HEK293 (cell line): Measurements from ENCODE around the gene VANGL1.

Experiments
- CTCF ChIA-PET: fragments of 350-600 bp; formaldehyde crosslinking; extraction: SDS; loops from one replicate; lab custom pipeline; 2021; ENCODE audit warnings: antibody characterized with exemption; lab: Yijun Ruan, JAX
- POLR2A ChIA-PET: fragments of 300-600 bp; formaldehyde crosslinking; extraction: SDS; loops from one replicate; lab custom pipeline; 2020; ENCODE audit warnings: antibody characterized with exemption, inconsistent platforms; lab: Yijun Ruan, JAX
- H3K27ac ChIP-seq: fragments of 200-500 bp; sonication (Bioruptor generic); 2 replicates; pipeline ENCODE4 v1.5.1; 2014; ENCODE audit warnings: low read depth, low read length, control low read depth, inconsistent platforms; ENCODE audit errors: extremely low read depth
- H3K36me3 ChIP-seq, 2 experiments: fragments of 200-500 bp in 1 of 2; sonication (Bioruptor generic) in 1 of 2; 1 replicate in 1 of 2; 2 replicates in 1 of 2; pipeline ENCODE4 v1.5.1; 2014 to 2017; ENCODE audit warnings: inconsistent platforms in 2 of 2, low read length in 2 of 2; ENCODE audit not compliant: control insufficient read depth in 2 of 2, insufficient read depth in 1 of 2
- H3K4me1 ChIP-seq: fragments of 200-500 bp; sonication (Bioruptor generic); 2 replicates; pipeline ENCODE4 v1.5.1; 2014; ENCODE audit warnings: mild to moderate bottlenecking, low read length, inconsistent platforms; ENCODE audit not compliant: control insufficient read depth, insufficient read depth
- H3K4me3 ChIP-seq: 2 replicates; pipeline ENCODE4 v1.5.1; 2011; ENCODE audit warnings: low read depth, mild to moderate bottlenecking, control low read depth, low read length, moderate library complexity
- H3K9me3 ChIP-seq: fragments of 200-500 bp; sonication (Bioruptor generic); 2 replicates; pipeline ENCODE4 v1.5.1; 2014; ENCODE audit warnings: low read depth, low read length, inconsistent platforms; ENCODE audit not compliant: control insufficient read depth, insufficient read depth
- ATF2 ChIP-seq: fragments of 450-650 bp; formaldehyde crosslinking; IDR thresholded peaks from 2 replicates; pipeline ENCODE4 v1.5.1; 2016; ENCODE audit warnings: missing biosample characterization, missing genetic modification characterization, low read depth
- KLF1 ChIP-seq: fragments of 450-650 bp; formaldehyde crosslinking; IDR thresholded peaks from 2 replicates; pipeline ENCODE4 v1.5.1; 2016; ENCODE audit warnings: missing biosample characterization, missing genetic modification characterization
- OSR2 ChIP-seq: fragments of 450-650 bp; formaldehyde crosslinking; IDR thresholded peaks from 2 replicates; pipeline ENCODE4 v1.5.1; 2016; ENCODE audit warnings: missing biosample characterization, missing genetic modification characterization
- PRDM1 ChIP-seq: fragments of 450-650 bp; formaldehyde crosslinking; IDR thresholded peaks from 2 replicates; pipeline ENCODE4; 2016; ENCODE audit warnings: missing biosample characterization, missing genetic modification characterization
- PRDM6 ChIP-seq: fragments of 450-650 bp; formaldehyde crosslinking; IDR thresholded peaks from 2 replicates; pipeline ENCODE4 v1.5.1; 2017; ENCODE audit warnings: missing biosample characterization, missing genetic modification characterization
- ZBTB8A ChIP-seq: fragments of 450-650 bp; formaldehyde crosslinking; IDR thresholded peaks from 2 replicates; pipeline ENCODE4 v1.5.1; 2016; ENCODE audit warnings: missing biosample characterization, missing genetic modification characterization
- ZFP37 ChIP-seq: fragments of 450-650 bp; formaldehyde crosslinking; IDR thresholded peaks from 2 replicates; pipeline ENCODE4 v1.5.1; 2016; ENCODE audit warnings: missing biosample characterization, missing genetic modification characterization
- ZNF121 ChIP-seq: fragments of 450-650 bp; formaldehyde crosslinking; IDR thresholded peaks from 2 replicates; pipeline ENCODE4 v1.5.1; 2016; ENCODE audit warnings: missing biosample characterization, missing genetic modification characterization
- ZNF239 ChIP-seq: fragments of 450-650 bp; formaldehyde crosslinking; IDR thresholded peaks from 2 replicates; pipeline ENCODE4 v1.5.1; 2016; ENCODE audit warnings: missing biosample characterization, missing genetic modification characterization
- ZNF24 ChIP-seq: fragments of 450-650 bp; formaldehyde crosslinking; IDR thresholded peaks from 2 replicates; pipeline ENCODE4 v1.5.1; 2016; ENCODE audit warnings: missing biosample characterization, missing genetic modification characterization
- ZNF335 ChIP-seq: fragments of 450-650 bp; formaldehyde crosslinking; conservative IDR thresholded peaks from 2 replicates; pipeline ENCODE4 v1.5.1; 2016; ENCODE audit warnings: missing biosample characterization, missing genetic modification characterization
- ZNF354C ChIP-seq: fragments of 450-650 bp; formaldehyde crosslinking; IDR thresholded peaks from 2 replicates; pipeline ENCODE4 v1.5.1; 2016; ENCODE audit warnings: missing biosample characterization, missing genetic modification characterization, low read depth, borderline replicate concordance
- ZNF473 ChIP-seq: fragments of 450-650 bp; formaldehyde crosslinking; IDR thresholded peaks from 2 replicates; pipeline ENCODE4 v1.5.1; 2017; ENCODE audit warnings: missing biosample characterization, missing genetic modification characterization
- ZNF514 ChIP-seq: fragments of 450-650 bp; formaldehyde crosslinking; IDR thresholded peaks from 2 replicates; pipeline ENCODE4 v1.5.1; 2016; ENCODE audit warnings: missing biosample characterization, missing genetic modification characterization
- ZNF530 ChIP-seq: fragments of 450-650 bp; formaldehyde crosslinking; IDR thresholded peaks from 2 replicates; pipeline ENCODE4 v1.5.1; 2016; ENCODE audit warnings: low read depth, missing biosample characterization, missing genetic modification characterization
- ZNF544 ChIP-seq: fragments of 450-650 bp; formaldehyde crosslinking; IDR thresholded peaks from 2 replicates; pipeline ENCODE4 v1.5.0; 2017; ENCODE audit warnings: missing biosample characterization, missing genetic modification characterization
- ZNF549 ChIP-seq: fragments of 450-650 bp; IDR thresholded peaks from 2 replicates; pipeline ENCODE4 v1.5.1; 2018; ENCODE audit warnings: missing biosample characterization, missing genetic modification characterization, mild to moderate bottlenecking, inconsistent platforms, moderate library complexity
- ZNF560 ChIP-seq: fragments of 450-650 bp; formaldehyde crosslinking; IDR thresholded peaks from 2 replicates; pipeline ENCODE4 v1.5.1; 2017; ENCODE audit warnings: missing biosample characterization, missing genetic modification characterization, borderline replicate concordance
- ZNF571 ChIP-seq: fragments of 450-650 bp; formaldehyde crosslinking; IDR thresholded peaks from 2 replicates; pipeline ENCODE4 v1.5.0; 2017; ENCODE audit warnings: missing biosample characterization, missing genetic modification characterization
- ZNF585B ChIP-seq: fragments of 450-650 bp; formaldehyde crosslinking; IDR thresholded peaks from 2 replicates; pipeline ENCODE4 v1.5.1; 2016; ENCODE audit warnings: missing biosample characterization, missing genetic modification characterization
- ZNF664 ChIP-seq: fragments of 450-650 bp; formaldehyde crosslinking; IDR thresholded peaks from 2 replicates; pipeline ENCODE4 v1.5.1; 2016; ENCODE audit warnings: missing biosample characterization, missing genetic modification characterization
- ZNF747 ChIP-seq: fragments of 450-650 bp; formaldehyde crosslinking; IDR thresholded peaks from 2 replicates; pipeline ENCODE4 v1.5.1; 2016; ENCODE audit warnings: missing biosample characterization, missing genetic modification characterization
- ZNF791 ChIP-seq: fragments of 450-650 bp; formaldehyde crosslinking; IDR thresholded peaks from 2 replicates; pipeline ENCODE4 v1.5.1; 2016; ENCODE audit warnings: missing biosample characterization, missing genetic modification characterization
- ZSCAN5A ChIP-seq: fragments of 450-650 bp; formaldehyde crosslinking; IDR thresholded peaks from 2 replicates; pipeline ENCODE4 v1.5.1; 2016; ENCODE audit warnings: missing biosample characterization, missing genetic modification characterization
- ZXDB ChIP-seq: fragments of 450-650 bp; formaldehyde crosslinking; IDR thresholded peaks from 2 replicates; pipeline ENCODE4 v1.5.1; 2016; ENCODE audit warnings: missing biosample characterization, missing genetic modification characterization
- TF ChIP-seq, protein P1 (sequence below): fragments of 450-650 bp; formaldehyde crosslinking; optimal IDR thresholded peaks from 2 replicates; pipeline ENCODE3; 2016; ENCODE audit warnings: missing biosample characterization, mild to moderate bottlenecking, missing genetic modification characterization

VANGL1 gene

DNA sequence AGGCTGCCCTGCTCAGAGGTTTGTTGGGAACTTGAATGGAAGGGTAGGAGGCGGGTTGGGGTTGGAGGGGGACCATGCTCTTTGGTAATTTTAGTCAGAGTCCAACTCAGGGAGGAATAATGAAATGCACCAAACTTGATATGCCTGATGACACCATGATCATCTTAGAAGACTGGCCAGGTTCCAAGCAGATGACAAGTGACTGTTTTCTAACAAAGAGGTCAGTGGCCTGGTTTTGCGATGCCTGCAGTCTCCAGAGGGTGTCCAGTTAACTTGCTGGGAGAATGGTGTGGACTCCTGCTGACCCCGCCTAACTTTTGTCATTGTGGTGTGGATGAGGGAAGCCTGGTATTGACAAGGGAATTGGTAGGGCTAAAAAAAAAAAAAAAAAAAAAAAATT lies 12.4 kb downstream of the VANGL1 start:
- no peak overlapping the region for H3K27ac ChIP-seq
- H3K4me3 ChIP-seq, result no peak overlapping the region
- ChIA-PET CTCF (interaction anchor here (0.7 kb wide), 1 partner anchor 54 kb away, joined by 3 read pairs; no protein-coding TSS in a partner anchor), POLR2A (interaction anchor here (0.7 kb wide), 1 partner anchor 130 kb away, joined by 4 read pairs; no protein-coding TSS in a partner anchor)
- peaks cover 21% of the 10 kb centered on the region for H3K4me1 ChIP-seq
- H3K36me3 ChIP-seq, result peaks cover 0 to 43% of the 10 kb centered on the region in 2 experiments; a peak in 1 of 3 replicates
- H3K9me3 ChIP-seq, result no peaks in the 10 kb centered on the region
- TF ChIP-seq ZNF747 (no peak), ZNF530 (tag by site-specific recombination) (no peak), ZNF560 (tag by site-specific recombination) (no peak)

- no peak overlapping the region for H3K27ac ChIP-seq
- H3K4me1 ChIP-seq, result peaks cover 14% of the 10 kb centered on the region
- H3K36me3 ChIP-seq, result peaks cover 6 to 49% of the 10 kb centered on the region in 2 experiments; a peak in 1 of 3 replicates
- no peaks in the 10 kb centered on the region for H3K9me3 ChIP-seq
- TF ChIP-seq ATF2 (tag by site-specific recombination) (no peak), PRDM6 (tag by site-specific recombination) (no peak), ZNF544 (tag by site-specific recombination) (no peak)
- H3K4me3 ChIP-seq, result no peak overlapping the region
- ChIA-PET POLR2A (interaction anchor here (0.7 kb wide), 1 partner anchor 131 kb away, joined by 4 read pairs; no protein-coding TSS in a partner anchor), CTCF (no interaction called here)
These were observed 13.0 kb downstream of the VANGL1 start for GRCh38 chr1:115654663-115655305.

- CTCF ChIA-PET, result no interaction called here
- no peak overlapping the region for H3K27ac ChIP-seq
- peaks cover 7 to 54% of the 10 kb centered on the region in 2 experiments; a peak in 1 of 3 replicates for H3K36me3 ChIP-seq
These were observed 13.5 kb downstream of the VANGL1 start for GRCh38 chr1:115655306-115655663.

GRCh38 chr1:115655916-115656315 lies 14.1 kb downstream of the VANGL1 start:
- CTCF ChIA-PET, result no interaction called here
- Histone ChIP-seq H3K27ac (no peak overlapping the region), H3K9me3 (no peaks in the 10 kb centered on the region)
- TF ChIP-seq ZFP37 (tag by site-specific recombination) (no peak), ZNF514 (no peak), ZNF791 (tag by site-specific recombination) (no peak), ZSCAN5A (no peak), ZNF473 (no peak), ZNF239 (no peak), ZXDB (tag by site-specific recombination) (no peak), ZNF549 (no peak)
- TF ChIP-seq, protein P1, sequence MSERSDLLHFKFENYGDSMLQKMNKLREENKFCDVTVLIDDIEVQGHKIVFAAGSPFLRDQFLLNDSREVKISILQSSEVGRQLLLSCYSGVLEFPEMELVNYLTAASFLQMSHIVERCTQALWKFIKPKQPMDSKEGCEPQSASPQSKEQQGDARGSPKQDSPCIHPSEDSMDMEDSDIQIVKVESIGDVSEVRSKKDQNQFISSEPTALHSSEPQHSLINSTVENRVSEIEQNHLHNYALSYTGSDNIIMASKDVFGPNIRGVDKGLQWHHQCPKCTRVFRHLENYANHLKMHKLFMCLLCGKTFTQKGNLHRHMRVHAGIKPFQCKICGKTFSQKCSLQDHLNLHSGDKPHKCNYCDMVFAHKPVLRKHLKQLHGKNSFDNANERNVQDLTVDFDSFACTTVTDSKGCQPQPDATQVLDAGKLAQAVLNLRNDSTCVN (tag by site-specific recombination), result no peak
- TF ChIP-seq, all 188 proteins: peak for 0
- POLR2A ChIA-PET, result no interaction called here
- no peak overlapping the region for H3K4me3 ChIP-seq
- peaks cover 6% of the 10 kb centered on the region for H3K4me1 ChIP-seq
- peaks cover 7 to 60% of the 10 kb centered on the region in 2 experiments; a peak in 1 of 3 replicates for H3K36me3 ChIP-seq

More at GRCh38 chr1:115655306-115655663, 13.5 kb downstream of the VANGL1 start:
- no peak overlapping the region for H3K4me3 ChIP-seq
- TF ChIP-seq KLF1 (tag by site-specific recombination) (no peak), OSR2 (tag by site-specific recombination) (no peak), ZNF585B (no peak), ZNF571 (no peak), ZNF121 (tag by site-specific recombination) (no peak), ZBTB8A (tag by site-specific recombination) (no peak), ZNF560 (tag by site-specific recombination) (no peak), ZNF664 (no peak), ZNF335 (tag by site-specific recombination) (no peak), ZNF354C (tag by site-specific recombination) (no peak), PRDM1 (tag by site-specific recombination) (no peak), ZNF24 (tag by site-specific recombination) (no peak)
- POLR2A ChIA-PET, result no interaction called here
- H3K9me3 ChIP-seq, result no peaks in the 10 kb centered on the region
- H3K4me1 ChIP-seq, result peaks cover 12% of the 10 kb centered on the region
